Endothelial cell of umbilical vein (primary cell): ENCODE measurements around the gene CELF5. TPM values are rescaled to one million over a fixed set of nuclear protein-coding genes. Genes with fewer than 3 reads are reported as not detected.

Experiments
- BruUV-seq: library from RNA; stranded (reverse); fragments of 400-500 nt; replicated peaks from 2 replicates; lab custom pipeline; 2021; lab: Mats Ljungman, UMichigan
- CTCF ChIA-PET: fragments of 300-600, 350-600 bp; sonication (Branson Sonifier 250); formaldehyde crosslinking; loops from one replicate; lab custom pipeline; 2021; ENCODE audit warnings: antibody characterized with exemption, inconsistent platforms; lab: Charles Lee
- POLR2A ChIA-PET: fragments of 300-600, 350-600 bp; sonication (Branson Sonifier 250); formaldehyde crosslinking; loops from one replicate; lab custom pipeline; 2021; ENCODE audit warnings: antibody characterized with exemption, inconsistent platforms; lab: Charles Lee
- DNase-seq: peaks from one replicate; pipeline ENCODE4 v3.0.0-alpha.2; 2011; ENCODE audit warnings: low read depth, low spot score
- FAIRE-seq: peaks from 2 replicates; lab custom pipeline; 2011; peaks lifted over from hg19 to GRCh38; lab: Jason Lieb, UNC
- H2AFZ ChIP-seq: 2 replicates; pipeline ENCODE4 v1.6.0; 2012; ENCODE audit warnings: low read depth, low read length, control low read depth, inconsistent platforms
- H3K27ac ChIP-seq: 2 replicates; pipeline ENCODE4 v1.5.1; 2011; ENCODE audit warnings: low read depth, mild to moderate bottlenecking, control low read depth, low read length, moderate library complexity; ENCODE audit not compliant: insufficient read depth
- H3K27me3 ChIP-seq, 2 experiments: 2 replicates each; pipeline versions ENCODE4 v1.6.0 to v1.6.1; 2011; ENCODE audit warnings: low read length in 2 of 2, mixed read lengths in 1 of 2; ENCODE audit not compliant: control insufficient read depth in 2 of 2, insufficient read depth in 2 of 2
- H3K36me3 ChIP-seq, 2 experiments: 2 replicates in 1 of 2; 3 replicates in 1 of 2; pipeline ENCODE4 v1.5.1; 2011; ENCODE audit warnings: low read length in 2 of 2, mild to moderate bottlenecking in 1 of 2, moderate library complexity in 1 of 2; ENCODE audit not compliant: control insufficient read depth in 2 of 2, insufficient read depth in 2 of 2; ENCODE audit errors: extremely low read depth in 1 of 2
- H3K4me1 ChIP-seq: 3 replicates; pipeline ENCODE4 v1.5.1; 2011; ENCODE audit warnings: mild to moderate bottlenecking, low read length; ENCODE audit not compliant: control insufficient read depth, insufficient read depth; ENCODE audit errors: extremely low read depth
- H3K4me2 ChIP-seq: 2 replicates; pipeline ENCODE4 v1.6.1; 2011; ENCODE audit warnings: low read length, control low read depth, mixed read lengths; ENCODE audit not compliant: insufficient read depth
- H3K4me3 ChIP-seq, 3 experiments: fragments of 200-600 bp in 1 of 3; sonication (generic), shearing (Covaris generic) in 1 of 3; replicated peaks in 1 of 3; 2 replicates each; pipeline ENCODE4 v1.5.1; 2011 to 2016; ENCODE audit warnings: control low read depth in 3 of 3, low read length in 3 of 3, mild to moderate bottlenecking in 2 of 3, inconsistent platforms in 1 of 3, low read depth in 1 of 3, moderate library complexity in 1 of 3; ENCODE audit not compliant: insufficient read depth in 1 of 3
- H3K79me2 ChIP-seq: 2 replicates; pipeline ENCODE4 v1.6.0; 2012; ENCODE audit warnings: low read length, inconsistent platforms; ENCODE audit not compliant: control insufficient read depth, insufficient read depth
- H3K9ac ChIP-seq: replicated peaks from 2 replicates; pipeline ENCODE3; 2011; ENCODE audit warnings: low read length, control low read depth; ENCODE audit not compliant: insufficient read depth; ENCODE audit errors: extremely low read depth
- H3K9me1 ChIP-seq: replicated peaks from 3 replicates; pipeline ENCODE4 v1.6.0; 2011; ENCODE audit warnings: mild to moderate bottlenecking, low read length; ENCODE audit not compliant: control insufficient read depth, insufficient read depth; ENCODE audit errors: extremely low read depth
- H3K9me3 ChIP-seq: replicated peaks from 2 replicates; pipeline ENCODE4 v1.5.1; 2012; ENCODE audit warnings: low read length, inconsistent platforms; ENCODE audit not compliant: control insufficient read depth, insufficient read depth
- H4K20me1 ChIP-seq: replicated peaks from 2 replicates; pipeline ENCODE3; 2011; ENCODE audit warnings: mild to moderate bottlenecking, low read length; ENCODE audit not compliant: control insufficient read depth, insufficient read depth; ENCODE audit errors: extremely low read depth
- CTCF ChIP-seq, 2 donors: IDR thresholded peaks; 1 replicate in 1 of 2; 2 replicates in 1 of 2; pipeline ENCODE4 v1.5.1; 2011; ENCODE audit warnings: low read length in 2 of 2, mild to moderate bottlenecking in 2 of 2, moderate library complexity in 2 of 2, control low read depth in 1 of 2, inconsistent platforms in 1 of 2, low read depth in 1 of 2; ENCODE audit not compliant: insufficient read depth in 1 of 2; ENCODE audit errors: extremely low read depth in 1 of 2
- EZH2 ChIP-seq: IDR thresholded peaks from 2 replicates; pipeline ENCODE4 v1.6.1; 2012; ENCODE audit warnings: borderline replicate concordance, low read depth, mild to moderate bottlenecking, moderate library complexity, low read length, inconsistent platforms; ENCODE audit not compliant: severe bottlenecking
- FOS ChIP-seq: IDR thresholded peaks from 2 replicates; pipeline ENCODE4 v1.6.1; 2011; ENCODE audit warnings: mild to moderate bottlenecking, low read length, moderate library complexity, borderline replicate concordance; ENCODE audit not compliant: insufficient read depth
- GATA2 ChIP-seq: IDR thresholded peaks from 2 replicates; pipeline ENCODE4 v1.7.0; 2011; ENCODE audit warnings: low read depth, mild to moderate bottlenecking, moderate library complexity, mixed read lengths, low read length; ENCODE audit not compliant: insufficient read length, insufficient read depth
- JUN ChIP-seq: IDR thresholded peaks from 2 replicates; pipeline ENCODE4 v1.6.1; 2011; ENCODE audit warnings: borderline replicate concordance, low read depth; ENCODE audit not compliant: insufficient read length, insufficient read depth
- MAX ChIP-seq: IDR thresholded peaks from 2 replicates; pipeline ENCODE4 v1.6.1; 2011; ENCODE audit not compliant: insufficient read depth, insufficient read length
- MYC ChIP-seq: IDR thresholded peaks from one replicate; pipeline ENCODE4 v1.6.1; 2011; ENCODE audit warnings: mild to moderate bottlenecking, low read depth, low read length
- POLR2A ChIP-seq: IDR thresholded peaks from 2 replicates; pipeline ENCODE4 v1.6.1; 2012; ENCODE audit warnings: low read depth, mild to moderate bottlenecking, control low read depth, low read length
- POLR2AphosphoS5 ChIP-seq: IDR thresholded peaks from 2 replicates; pipeline ENCODE4 v1.6.1; 2012; ENCODE audit warnings: low read depth, mild to moderate bottlenecking, control low read depth, low read length, moderate library complexity; ENCODE audit not compliant: insufficient read depth
- dilution Hi-C: fragments of 300-500 bp; cut with MboI; formaldehyde crosslinking; loops from one replicate; pipeline ENCODE4 v1.15.0; 2019; ENCODE audit warnings: low sequenced_read_pairs; ENCODE audit not compliant: extremely low pct_ligation_motif_present
- intact Hi-C: fragments of 100-400 bp; cut with micrococcal nuclease; formaldehyde crosslinking; loops from one replicate; pipeline ENCODE4 v1.10.0; 2022
- polyA plus RNA-seq, 4 experiments: library from polyadenylated mRNA; depleted of rRNA in 3 of 4; stranded (reverse) in 3 of 4; unstranded in 1 of 4; fragments of >200 nt; gene quantifications; 2 replicates each; pipeline versions ENCODE4 v1.2.1 to v1.2.3, GENCODE V29; 2011 to 2012; ENCODE audit warnings: missing spikeins in 1 of 4
- total RNA-seq: library from RNA; stranded (reverse); gene quantifications from 2 replicates; pipeline ENCODE4 v1.2.3, GENCODE V29; 2021

The CELF5 gene
- total and polyA plus RNA-seq, 2 donors (not counting 3 experiments of a cell fraction or from before 2014, with no cell fraction given), result not detected

GRCh38 chr19:3222709-3223108, 1.8 kb upstream of the CELF5 start:
- Histone ChIP-seq H3K36me3 (no peaks in the 10 kb centered on the region), H3K79me2 (no peaks in the 10 kb centered on the region), H3K9me1 (no peaks in the 10 kb centered on the region), H3K4me1 (no peaks in the 10 kb centered on the region), H4K20me1 (no peaks in the 10 kb centered on the region), H3K4me2 (no peak overlapping the region), H3K9me3 (no peaks in the 10 kb centered on the region), H3K27me3 (peaks cover 13 to 15% of the 10 kb centered on the region in 2 experiments), H3K27ac (no peak overlapping the region), H2AFZ (no peak overlapping the region), H3K9ac (no peak overlapping the region), H3K4me3 (no peak overlapping the region)
- CTCF ChIA-PET, result no interaction called here
- POLR2A ChIA-PET, result interaction anchor here (0.6 kb wide), 1 partner anchor 237 kb away, joined by 3 read pairs; no protein-coding TSS in a partner anchor
- FAIRE-seq, result no peak
- BruUV-seq, result no TSS peak
- TF ChIP-seq MYC, result no peak
- no peak for TF ChIP-seq EZH2
- no peak for TF ChIP-seq POLR2A
- no peak for TF ChIP-seq FOS
- TF ChIP-seq MAX, result no peak
- TF ChIP-seq POLR2AphosphoS5, result no peak
- no peak for TF ChIP-seq JUN
- TF ChIP-seq GATA2, result no peak
- TF ChIP-seq CTCF (IDR thresholded peaks at IDR 0.05; ENCODE audit: extremely low read depth in 1 of 2, insufficient read depth in 1 of 2, low read depth in 1 of 2, low read length in 2 of 2), result no peak
- intact Hi-C loops (no loop called here), dilution Hi-C loops (no loop called here)
- DNase-seq, result no peak
